Stimulated activated CD8-positive, alpha-beta memory T cell treated with anti-CD3 and anti-CD28 coated beads, Interleukin-12 subunit alpha, Interleukin-12 subunit beta, amount 100 ng/mL, for 24 hours (primary cell): ENCODE results near the gene TCF19.
"Not testable (repeated sequence)": the region's sequence is repeated elsewhere in the genome, so short reads cannot be mapped to it uniquely, and the experiment has no call there.

ENCODE experiments used
- DNase-seq: peaks from one replicate; pipeline ENCODE4 v3.0.0-alpha.2; 2020; ENCODE audit errors: extremely low read depth

The TCF19 gene

GRCh38 chr6:31161216-31162126 lies 3.1 kb downstream of the TCF19 start:
- no peak for DNase-seq

GRCh38 chr6:31162463-31163165 lies 4.2 kb downstream of the TCF19 start:
- no peak for DNase-seq

GRCh38 chr6:31163922-31164321 lies 5.5 kb downstream of the TCF19 start:
- no peak for DNase-seq

- DNase-seq: not testable (repeated sequence)
Observed at GRCh38 chr6:31164475-31165063, 6.2 kb downstream of the TCF19 start.

GRCh38 chr6:31165064-31165832 lies 6.9 kb downstream of the TCF19 start:
- DNase-seq: not testable (repeated sequence)

GRCh38 chr6:31165986-31166385 lies 7.6 kb downstream of the TCF19 start:
- DNase-seq: no peak

- no peak for DNase-seq
Observed at GRCh38 chr6:31168606-31169005, 10.2 kb downstream of the TCF19 start.

- no peak for DNase-seq
Observed at GRCh38 chr6:31169123-31169857, 10.9 kb downstream of the TCF19 start.

GRCh38 chr6:31169858-31170599 lies 11.6 kb downstream of the TCF19 start:
- not testable (repeated sequence) for DNase-seq

- no peak for DNase-seq
Observed at GRCh38 chr6:31170600-31170881, 12.2 kb downstream of the TCF19 start, which contains the start of gene POU5F1. Gene POU5F1, minus strand, starts transcription at chr6:31170682. Its CDS starts 62 bp downstream, at chr6:31170620.

- DNase-seq: no peak
Observed at GRCh38 chr6:31170987-31171671, 12.7 kb downstream of the TCF19 start.

GRCh38 chr6:31171931-31172905 lies 13.8 kb downstream of the TCF19 start:
- no peak for DNase-seq

- DNase-seq: no peak
Observed at GRCh38 chr6:31172973-31173384, 14.6 kb downstream of the TCF19 start.

GRCh38 chr6:31173406-31173805 lies 15.0 kb downstream of the TCF19 start:
- no peak for DNase-seq

GRCh38 chr6:31174378-31174777 lies 16.0 kb downstream of the TCF19 start:
- DNase-seq: no peak

GRCh38 chr6:31175971-31176370 lies 17.6 kb downstream of the TCF19 start:
- DNase-seq: no peak

- no peak for DNase-seq
Observed at GRCh38 chr6:31178143-31179041, 20.0 kb downstream of the TCF19 start.

GRCh38 chr6:31179042-31179386 lies 20.6 kb downstream of the TCF19 start:
- DNase-seq: no peak
